Mucosa of descending colon (tissue), 3 donors: Measurements from ENCODE around the gene PLXNB3. TPM values are rescaled to one million over a fixed set of nuclear protein-coding genes. Genes with fewer than 3 reads are reported as not detected.

Experiments used
- ATAC-seq: fragments of 200-7000 bp; cut with Tn5 transposase; one replicate; pipeline ENCODE4 v1.9.1; 2020; ENCODE audit warnings: mild to moderate bottlenecking, moderate library complexity
- DNase-seq, 3 donors: peaks; one replicate each; pipeline ENCODE4 v3.0.0-alpha.2; 2020
- H3K36me3 ChIP-seq: fragments of 200-600 bp; one replicate; pipeline ENCODE4 v1.8.0; 2021; ENCODE audit warnings: low read depth, mild to moderate bottlenecking
- H3K4me1 ChIP-seq: fragments of 200-600 bp; one replicate; pipeline ENCODE4 v1.8.0; 2021; ENCODE audit warnings: low read depth, mild to moderate bottlenecking
- H3K4me3 ChIP-seq: fragments of 200-600 bp; one replicate; pipeline ENCODE4 v1.8.0; 2021; ENCODE audit warnings: mild to moderate bottlenecking
- H3K9me3 ChIP-seq: fragments of 200-600 bp; one replicate; pipeline ENCODE4 v1.8.0; 2021; ENCODE audit warnings: mild to moderate bottlenecking
- CTCF ChIP-seq: fragments of 200-600 bp; IDR thresholded peaks from one replicate; pipeline ENCODE4 v1.8.0; 2022; ENCODE audit warnings: antibody characterized with exemption, mild to moderate bottlenecking
- intact Hi-C, 2 donors: fragments of 100-400 bp; cut with DNase I in 1 of 2; cut with micrococcal nuclease in 1 of 2; formaldehyde crosslinking; loops; one replicate each; pipeline versions ENCODE4 v1.11.0 to v1.11.1; 2022; cut with DNase I, micrococcal nuclease
- total RNA-seq, 3 donors: library from RNA; stranded (reverse); fragmentation: NEBNext Ultra II Directional in 2 of 3; extraction: Animal tissue kit (Norgen Biotek cat#: 25700) in 2 of 3; gene quantifications; one replicate each; pipeline versions ENCODE4 v1.2.1 to v1.2.4, GENCODE V29; 2021 to 2023
- donor health status: DM: no; HTN: no; CAD: no; lungs with moderate emphysema.
- donor health status: DM: no; HTN: no; CAD: no.
- donor health status: DM: no; HTN: yes; CAD: no.

PLXNB3 gene
- total RNA-seq, 3 donors from 2014 or later = 3.0 to 44.9 (median 3.3) TPM

- intact Hi-C loops = no loop called here
- no peaks in the 10 kb centered on the region for H3K9me3 ChIP-seq
- no peaks in the 10 kb centered on the region for H3K4me1 ChIP-seq
- no peaks in the 10 kb centered on the region for H3K36me3 ChIP-seq
- no peak for TF ChIP-seq CTCF
- H3K4me3 ChIP-seq = no peak within 1 kb of the TSS
- ATAC-seq (peak; percentile 32), DNase-seq (no peak)
These were observed 16.8 kb downstream of the PLXNB3 start, which contains the start of gene SRPK3 for GRCh38 chrX:153780678-153781427. Gene SRPK3, plus strand, starts transcription at chrX:153781041. Its CDS starts 46 bp downstream, at chrX:153781087.

- Histone ChIP-seq H3K9me3 (no peaks in the 10 kb centered on the region), H3K36me3 (no peaks in the 10 kb centered on the region), H3K4me1 (no peaks in the 10 kb centered on the region), H3K4me3 (no peak overlapping the region)
- intact Hi-C loops = no loop called here
- DNase-seq (peak in 1 of 3 donors; percentile 50), ATAC-seq (peak; percentile 49)
- no peak for TF ChIP-seq CTCF
These were observed 17.5 kb downstream of the PLXNB3 start for GRCh38 chrX:153781428-153782047.

GRCh38 chrX:153782313-153782712 lies 18.3 kb downstream of the PLXNB3 start:
- DNase-seq (no peak), ATAC-seq (peak; percentile 36)
- intact Hi-C loops = no loop called here
- Histone ChIP-seq H3K4me3 (no peak overlapping the region), H3K36me3 (no peaks in the 10 kb centered on the region), H3K9me3 (no peaks in the 10 kb centered on the region), H3K4me1 (no peaks in the 10 kb centered on the region)
- no peak for TF ChIP-seq CTCF

GRCh38 chrX:153782871-153783270 lies 18.8 kb downstream of the PLXNB3 start:
- intact Hi-C loops = no loop called here
- no peak for TF ChIP-seq CTCF
- H3K36me3 ChIP-seq = no peaks in the 10 kb centered on the region
- DNase-seq (no peak), ATAC-seq (no peak)
- H3K4me1 ChIP-seq = no peaks in the 10 kb centered on the region
- no peak overlapping the region for H3K4me3 ChIP-seq
- no peaks in the 10 kb centered on the region for H3K9me3 ChIP-seq

- no peaks in the 10 kb centered on the region for H3K4me1 ChIP-seq
- no peak for TF ChIP-seq CTCF
- H3K4me3 ChIP-seq = no peak overlapping the region
- intact Hi-C loops = no loop called here
- H3K9me3 ChIP-seq = no peaks in the 10 kb centered on the region
- DNase-seq (no peak), ATAC-seq (no peak)
- no peaks in the 10 kb centered on the region for H3K36me3 ChIP-seq
These were observed 19.4 kb downstream of the PLXNB3 start for GRCh38 chrX:153783378-153784013.
